Loucy (cell line): ENCODE results near the gene TENM4.

Experiments
- H2AFZ ChIP-seq: fragments of 200-600 bp; sonication (generic); 2 replicates; pipeline ENCODE4 v1.6.0; 2016; ENCODE audit warnings: antibody characterized with exemption, mild to moderate bottlenecking, low read length, moderate library complexity
- H3F3A ChIP-seq: fragments of 200-600 bp; 2 replicates; pipeline ENCODE4 v1.6.0; 2016; ENCODE audit warnings: antibody characterized with exemption, low read depth, mild to moderate bottlenecking
- H3K27me3 ChIP-seq: fragments of 200-600 bp; sonication (generic); 2 replicates; pipeline ENCODE4 v1.6.1; 2014; ENCODE audit warnings: low read length, mild to moderate bottlenecking; ENCODE audit not compliant: insufficient read depth, poor library complexity, severe bottlenecking
- H3K36me3 ChIP-seq: fragments of 200-600 bp; sonication (generic); 2 replicates; pipeline ENCODE4 v1.6.1; 2016; ENCODE audit warnings: low read length; ENCODE audit not compliant: insufficient read depth
- H3K4me1 ChIP-seq: fragments of 200-600 bp; sonication (generic); 2 replicates; pipeline ENCODE4 v1.5.1; 2014; ENCODE audit warnings: low read length, mild to moderate bottlenecking; ENCODE audit not compliant: insufficient read depth, poor library complexity, severe bottlenecking
- H3K4me2 ChIP-seq: fragments of 200-600 bp; sonication (generic); 2 replicates; pipeline ENCODE4 v1.6.0; 2014; ENCODE audit warnings: antibody characterized with exemption, low read length, low read depth, mild to moderate bottlenecking; ENCODE audit not compliant: poor library complexity, severe bottlenecking
- H3K4me3 ChIP-seq: fragments of 200-600 bp; sonication (generic); 2 replicates; pipeline ENCODE4 v1.5.1; 2014; ENCODE audit warnings: low read length, mild to moderate bottlenecking, mixed read lengths; ENCODE audit not compliant: poor library complexity, severe bottlenecking
- H3K79me2 ChIP-seq: fragments of 200-600 bp; sonication (generic); 2 replicates; pipeline ENCODE4 v1.6.1; 2014; ENCODE audit warnings: low read length; ENCODE audit not compliant: insufficient read depth
- H3K9ac ChIP-seq: fragments of 200-600 bp; sonication (generic); 2 replicates; pipeline ENCODE4 v1.6.0; 2014; ENCODE audit warnings: mild to moderate bottlenecking, low read depth, low read length, moderate library complexity; ENCODE audit not compliant: poor library complexity, severe bottlenecking
- H3K9me2 ChIP-seq: fragments of 200-600 bp; sonication (generic); replicated peaks from 2 replicates; pipeline ENCODE4 v1.6.1; 2016; ENCODE audit warnings: low read depth, low read length, mixed read lengths
- H3K9me3 ChIP-seq: fragments of 200-600 bp; sonication (generic); 2 replicates; pipeline ENCODE4 v1.6.1; 2014; ENCODE audit warnings: mild to moderate bottlenecking, antibody characterized with exemption, low read length, low read depth; ENCODE audit not compliant: insufficient read depth
- H4K20me1 ChIP-seq: fragments of 200-600 bp; sonication (generic); 2 replicates; pipeline ENCODE4 v1.6.0; 2014; ENCODE audit warnings: antibody characterized with exemption, low read length, mild to moderate bottlenecking; ENCODE audit not compliant: insufficient read depth, poor library complexity, severe bottlenecking
- CTCF ChIP-seq: fragments of 200-600 bp; sonication (generic); conservative IDR thresholded peaks from 2 replicates; pipeline ENCODE4 v1.5.1; 2014; ENCODE audit warnings: mild to moderate bottlenecking, antibody characterized with exemption, low read length
- EZH2phosphoT487 ChIP-seq: fragments of 200-600 bp; IDR thresholded peaks from 2 replicates; pipeline ENCODE4 v1.6.1; 2018; ENCODE audit warnings: antibody characterized with exemption, mild to moderate bottlenecking, moderate library complexity, borderline replicate concordance

TENM4 gene

GRCh38 chr11:79437981-79438630 lies 2.7 kb downstream of the TENM4 start:
- Histone ChIP-seq H3K36me3 (no peaks in the 10 kb centered on the region), H3K79me2 (no peaks in the 10 kb centered on the region), H3K4me2 (no peak overlapping the region), H3K9me3 (no peaks in the 10 kb centered on the region), H3K4me3 (no peak overlapping the region), H3F3A (no peaks in the 10 kb centered on the region), H3K9ac (no peak overlapping the region), H3K9me2 (no peaks in the 10 kb centered on the region), H4K20me1 (no peaks in the 10 kb centered on the region), H3K27me3 (no peaks in the 10 kb centered on the region), H2AFZ (no peak overlapping the region), H3K4me1 (no peaks in the 10 kb centered on the region)
- TF ChIP-seq CTCF (no peak), EZH2phosphoT487 (no peak)

GRCh38 chr11:79437278-79437980 lies 3.4 kb downstream of the TENM4 start:
- Histone ChIP-seq H4K20me1 (no peaks in the 10 kb centered on the region), H3K9me2 (no peaks in the 10 kb centered on the region), H3K4me2 (no peak overlapping the region), H2AFZ (no peak overlapping the region), H3K79me2 (no peaks in the 10 kb centered on the region), H3K27me3 (no peaks in the 10 kb centered on the region), H3F3A (no peaks in the 10 kb centered on the region), H3K9ac (no peak overlapping the region), H3K9me3 (no peaks in the 10 kb centered on the region), H3K4me1 (no peaks in the 10 kb centered on the region), H3K36me3 (no peaks in the 10 kb centered on the region), H3K4me3 (no peak overlapping the region)
- TF ChIP-seq CTCF (no peak), EZH2phosphoT487 (no peak)

- Histone ChIP-seq H4K20me1 (no peaks in the 10 kb centered on the region), H3K4me3 (no peak overlapping the region), H3K4me2 (no peak overlapping the region)
Measured at GRCh38 chr11:79436919-79437277, 3.9 kb downstream of the TENM4 start.

More at GRCh38 chr11:79436919-79437277, 3.9 kb downstream of the TENM4 start:
- Histone ChIP-seq H3F3A (no peaks in the 10 kb centered on the region), H3K9ac (no peak overlapping the region), H3K36me3 (no peaks in the 10 kb centered on the region), H3K27me3 (no peaks in the 10 kb centered on the region), H3K9me2 (no peaks in the 10 kb centered on the region), H2AFZ (no peak overlapping the region), H3K79me2 (no peaks in the 10 kb centered on the region), H3K4me1 (no peaks in the 10 kb centered on the region), H3K9me3 (no peaks in the 10 kb centered on the region)
- TF ChIP-seq EZH2phosphoT487 (no peak), CTCF (no peak)
